ENCODE data around the gene RARA.

The RARA gene

GRCh38 chr17:40309031-40309948, at the start of gene RARA:
RARA (plus strand) TSS chr17:40309180; CDS start chr17:40331219, 22,039 bp downstream.
- DNase-seq = no peak

- DNase-seq = no peak
Measured at GRCh38 chr17:40259505-40259904, 49.5 kb upstream of the RARA start.

- no peak for DNase-seq
Measured at GRCh38 chr17:40260528-40260927, 48.5 kb upstream of the RARA start.

DNA sequence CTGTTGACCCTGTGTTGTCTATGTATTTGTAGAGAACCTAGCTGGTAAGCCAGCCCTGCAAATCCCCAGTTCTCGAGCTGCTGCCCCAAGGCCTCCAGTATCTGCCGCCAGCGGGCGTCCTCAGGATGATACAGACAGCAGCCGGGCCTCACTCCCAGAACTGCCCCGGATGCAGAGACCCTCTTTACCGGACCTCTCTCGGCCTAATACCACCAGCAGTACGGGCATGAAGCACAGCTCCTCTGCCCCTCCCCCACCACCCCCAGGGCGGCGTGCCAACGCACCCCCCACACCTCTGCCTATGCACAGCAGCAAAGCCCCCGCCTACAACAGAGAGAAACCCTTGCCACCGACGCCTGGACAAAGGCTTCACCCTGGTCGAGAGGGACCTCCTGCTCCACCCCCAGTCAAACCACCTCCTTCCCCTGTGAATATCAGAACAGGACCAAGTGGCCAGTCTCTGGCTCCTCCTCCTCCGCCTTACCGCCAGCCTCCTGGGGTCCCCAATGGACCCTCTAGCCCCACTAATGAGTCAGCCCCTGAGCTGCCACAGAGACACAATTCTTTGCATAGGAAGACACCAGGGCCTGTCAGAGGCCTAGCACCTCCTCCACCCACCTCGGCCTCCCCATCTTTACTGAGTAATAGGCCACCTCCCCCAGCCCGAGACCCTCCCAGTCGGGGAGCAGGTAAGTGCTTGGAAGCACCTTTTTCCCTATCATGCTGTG, 44.4 kb upstream of the RARA start:
- DNase-seq = no peak

DNA sequence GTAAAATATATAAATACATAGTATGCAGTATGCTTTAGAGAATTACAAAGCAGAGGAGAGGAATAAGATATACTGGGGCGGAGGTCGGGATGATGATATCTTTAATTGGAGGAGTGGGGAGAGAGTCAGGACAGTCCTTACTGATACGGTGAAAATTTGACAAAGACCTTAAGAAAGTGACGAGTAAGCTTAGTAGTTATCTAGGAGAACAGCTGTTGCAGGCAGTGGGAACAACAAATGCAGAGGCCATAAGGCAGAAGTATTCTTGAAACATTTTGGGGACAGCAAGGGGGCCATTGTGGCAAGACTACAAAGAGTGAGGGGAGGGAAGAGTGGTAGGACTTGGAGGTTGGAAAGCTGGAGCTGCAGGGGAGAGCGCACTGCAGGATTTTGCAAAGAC, 43.6 kb upstream of the RARA start:
- no peak for DNase-seq

GRCh38 chr17:40266882-40267281, 42.1 kb upstream of the RARA start:
- no peak for DNase-seq

DNA sequence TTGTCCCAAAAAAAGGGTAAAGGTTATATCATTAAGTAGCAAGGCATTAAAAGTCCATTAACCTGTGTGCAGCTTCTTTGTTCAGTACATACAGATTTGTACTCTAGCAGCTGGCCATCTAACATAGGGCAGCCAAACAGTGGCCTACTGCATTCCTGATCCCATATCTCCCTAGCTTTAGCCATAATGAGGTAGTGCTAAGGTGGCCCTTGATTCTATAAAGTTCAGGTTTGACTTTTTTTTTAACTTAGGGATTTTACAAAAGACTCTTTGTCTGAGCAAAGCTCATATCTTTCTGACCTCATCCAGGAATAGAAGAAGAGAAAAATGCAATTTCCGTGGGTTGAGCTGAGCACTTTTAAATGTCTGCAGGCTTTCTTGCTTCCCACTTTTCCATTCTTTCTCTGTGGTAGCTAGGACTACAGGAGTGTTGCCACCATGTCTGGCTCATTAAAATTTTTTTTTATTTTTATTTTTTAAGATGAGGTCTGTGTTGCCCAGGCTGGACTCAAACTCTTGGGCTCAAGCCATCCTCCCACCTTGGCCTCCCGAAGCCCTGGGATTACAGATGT, 40.8 kb upstream of the RARA start:
- no peak for DNase-seq

DNA sequence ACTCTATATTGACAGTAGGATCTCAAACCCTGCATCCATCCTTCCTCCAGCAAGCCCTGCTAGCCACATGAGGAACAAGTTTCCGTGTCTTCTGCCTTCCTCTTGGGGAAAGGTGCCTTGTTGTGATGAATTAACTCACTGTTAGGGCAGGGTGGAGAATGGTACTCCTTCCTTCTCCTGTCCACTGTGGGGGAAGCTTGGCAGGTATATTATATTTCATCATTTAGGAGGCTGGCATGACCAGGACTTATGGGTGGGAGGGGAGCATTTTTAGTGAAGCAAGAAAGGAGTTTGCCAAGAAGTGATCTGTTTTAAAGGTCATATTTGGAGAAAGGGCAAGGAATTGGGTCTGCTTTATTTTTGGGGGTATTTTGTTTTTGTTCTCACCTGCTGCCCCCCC, 30.6 kb upstream of the RARA start:
- no peak for DNase-seq

- DNase-seq = no peak
Measured at GRCh38 chr17:40279402-40279801, 29.6 kb upstream of the RARA start.

- DNase-seq = no peak
Measured at GRCh38 chr17:40281663-40282062, 27.3 kb upstream of the RARA start.

- DNase-seq = no peak
Measured at GRCh38 chr17:40283662-40284061, 25.3 kb upstream of the RARA start.

DNA sequence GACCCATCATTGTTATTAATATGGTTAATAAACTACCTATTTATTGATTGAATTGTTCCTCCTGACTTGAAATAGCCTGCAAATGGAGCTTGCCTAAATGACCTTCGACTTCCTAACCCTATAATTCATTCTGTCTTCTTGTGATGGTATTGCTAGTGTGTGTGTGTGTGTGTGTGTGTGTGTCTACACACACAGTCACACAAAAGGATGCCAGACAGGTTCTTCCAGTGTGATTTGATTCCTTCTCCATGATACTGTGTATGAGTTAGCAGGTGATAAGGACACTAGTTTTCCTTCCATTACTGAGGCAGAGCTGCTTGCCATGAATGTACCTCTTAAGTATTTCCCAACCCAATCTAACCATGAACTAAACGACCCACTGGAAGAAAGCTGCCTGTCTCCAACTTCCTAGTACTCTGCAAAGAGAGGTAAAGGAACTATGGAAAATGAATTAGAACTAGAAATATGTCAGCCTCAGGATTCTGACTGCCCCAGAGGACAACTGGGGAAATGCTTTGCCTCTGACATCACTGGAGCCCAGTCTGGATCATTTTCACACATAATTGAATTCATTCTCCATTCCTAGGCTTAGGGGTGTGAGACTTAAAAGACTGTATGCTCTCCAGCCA, 24.8 kb upstream of the RARA start:
- no peak for DNase-seq

- DNase-seq = no peak
Measured at GRCh38 chr17:40286473-40286872, 22.5 kb upstream of the RARA start.

GRCh38 chr17:40287159-40287493, 21.9 kb upstream of the RARA start:
- DNase-seq = no peak

DNA sequence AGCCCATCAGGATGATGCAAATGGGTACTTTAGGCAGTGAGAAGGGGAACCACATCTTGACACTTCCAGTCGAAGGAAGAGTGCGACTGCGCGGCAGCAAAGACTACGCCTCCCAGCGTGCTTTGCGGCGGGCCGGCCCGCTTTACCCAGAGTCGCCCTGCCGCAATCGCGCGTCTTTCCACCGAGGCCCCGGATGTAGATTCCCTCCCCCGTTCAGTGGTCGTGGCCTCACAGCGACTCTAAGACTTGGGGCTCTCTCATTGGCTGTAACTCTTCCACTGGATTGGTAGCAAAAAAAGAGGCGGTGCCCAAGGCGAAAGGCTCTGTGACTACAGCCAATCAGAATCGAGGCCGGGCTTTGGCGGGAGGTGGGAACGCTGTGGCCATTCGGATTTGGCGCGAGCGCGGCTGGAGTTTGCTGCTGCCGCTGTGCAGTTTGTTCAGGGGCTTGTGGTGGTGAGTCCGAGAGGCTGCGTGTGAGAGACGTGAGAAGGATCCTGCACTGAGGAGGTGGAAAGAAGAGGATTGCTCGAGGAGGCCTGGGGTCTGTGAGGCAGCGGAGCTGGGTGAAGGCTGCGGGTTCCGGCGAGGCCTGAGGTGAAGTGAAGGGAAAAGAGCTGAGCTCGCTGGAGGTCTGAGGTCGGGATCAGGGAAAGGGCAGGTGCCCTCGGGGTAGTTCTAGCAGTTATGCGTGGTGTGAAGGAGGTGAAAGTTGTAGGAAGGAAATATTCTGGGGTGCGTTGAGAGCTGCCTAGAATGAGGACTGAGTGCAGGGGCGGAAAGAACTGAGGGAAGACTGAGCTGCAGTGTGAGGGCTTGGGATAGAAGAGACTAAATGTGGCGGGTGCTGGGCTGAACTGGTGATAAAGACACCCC, 21.2 kb upstream of the RARA start, which contains the start of gene CDC6:
Gene CDC6, plus strand, starts transcription at position 386 of the 876 bp plus-strand sequence. CDS start 1,542 bp downstream, outside the sequence.
- peak; percentile 100 for DNase-seq

DNA sequence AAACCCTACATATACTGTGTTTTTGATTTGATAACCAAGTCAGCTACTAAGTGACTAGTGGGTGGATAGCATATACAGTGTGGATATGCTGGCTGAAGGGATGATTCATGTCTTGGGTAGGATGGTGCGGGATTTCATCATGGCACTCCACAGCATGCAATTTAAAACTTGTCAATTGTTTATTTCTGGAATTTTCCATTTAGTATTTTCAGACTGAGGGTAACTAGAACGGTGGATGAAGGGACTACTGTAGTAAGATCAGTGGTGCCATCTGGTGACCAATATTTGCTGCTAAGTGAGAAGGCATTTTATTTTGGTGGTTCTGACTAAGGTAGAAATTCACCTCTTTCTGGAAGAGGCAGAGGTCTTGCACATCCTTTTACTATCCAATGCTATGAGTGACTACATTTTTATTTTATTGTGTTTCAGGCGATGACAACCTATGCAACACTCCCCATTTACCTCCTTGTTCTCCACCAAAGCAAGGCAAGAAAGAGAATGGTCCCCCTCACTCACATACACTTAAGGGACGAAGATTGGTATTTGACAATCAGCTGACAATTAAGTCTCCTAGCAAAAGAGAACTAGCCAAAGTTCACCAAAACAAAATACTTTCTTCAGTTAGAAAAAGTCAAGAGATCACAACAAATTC, 18.2 kb upstream of the RARA start:
- no peak for DNase-seq

DNA sequence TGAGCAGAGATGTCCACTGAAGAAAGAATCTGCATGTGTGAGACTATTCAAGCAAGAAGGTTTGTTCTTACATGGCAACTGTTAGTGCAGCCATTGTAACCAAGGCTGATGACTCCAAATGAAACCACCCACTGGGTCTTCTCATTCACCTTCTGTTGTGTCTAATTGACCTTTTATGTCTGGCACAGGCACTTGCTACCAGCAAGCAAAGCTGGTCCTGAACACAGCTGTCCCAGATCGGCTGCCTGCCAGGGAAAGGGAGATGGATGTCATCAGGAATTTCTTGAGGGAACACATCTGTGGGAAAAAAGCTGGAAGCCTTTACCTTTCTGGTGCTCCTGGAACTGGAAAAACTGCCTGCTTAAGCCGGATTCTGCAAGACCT, 17.7 kb upstream of the RARA start:
- DNase-seq = no peak

- no peak for DNase-seq
Measured at GRCh38 chr17:40293363-40293762, 15.6 kb upstream of the RARA start.

DNA sequence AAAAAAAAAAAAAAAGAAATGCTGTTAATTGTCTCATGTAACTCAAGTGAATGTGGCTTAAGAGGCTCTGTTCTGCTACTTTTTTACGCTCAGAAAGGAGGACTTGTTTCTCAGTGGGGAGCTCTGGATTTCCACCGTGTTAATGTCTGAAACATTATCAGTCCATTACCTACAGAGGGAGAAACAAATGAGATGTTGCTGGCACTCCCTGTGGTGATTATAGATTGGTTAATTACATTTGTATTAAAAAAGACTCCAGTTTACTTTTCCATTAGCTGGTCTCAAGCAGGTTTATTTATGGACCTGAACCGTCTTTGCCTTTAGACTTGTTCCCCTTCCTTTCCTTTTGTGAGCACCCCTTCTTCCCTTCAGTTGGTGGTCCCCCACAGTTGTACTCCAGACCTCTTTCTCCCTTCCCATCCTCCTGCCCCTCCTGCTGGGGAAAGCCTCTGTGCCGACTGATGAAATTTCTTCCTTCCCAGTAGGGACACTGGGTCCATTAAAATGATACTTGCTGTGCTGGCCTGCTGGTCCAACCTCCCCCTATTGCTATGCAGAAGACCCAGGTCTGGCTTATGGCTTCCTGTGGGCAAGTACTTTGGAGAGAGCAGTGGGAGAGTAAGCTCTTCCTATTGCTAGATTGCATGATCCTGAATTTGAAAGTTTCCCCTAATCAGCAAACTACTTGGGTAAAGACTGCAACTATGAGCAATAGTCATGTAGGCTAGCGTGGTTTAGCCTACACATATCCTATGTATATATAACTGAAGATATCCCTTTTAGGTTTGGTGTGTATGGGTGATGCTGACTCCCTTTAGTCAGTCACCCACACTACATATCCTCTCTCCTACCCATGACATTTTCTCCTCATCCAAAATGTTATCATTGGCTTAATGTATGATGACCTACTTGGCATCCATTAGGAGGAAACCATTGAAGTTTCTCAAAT, 13.2 kb upstream of the RARA start:
- no peak for DNase-seq

DNA sequence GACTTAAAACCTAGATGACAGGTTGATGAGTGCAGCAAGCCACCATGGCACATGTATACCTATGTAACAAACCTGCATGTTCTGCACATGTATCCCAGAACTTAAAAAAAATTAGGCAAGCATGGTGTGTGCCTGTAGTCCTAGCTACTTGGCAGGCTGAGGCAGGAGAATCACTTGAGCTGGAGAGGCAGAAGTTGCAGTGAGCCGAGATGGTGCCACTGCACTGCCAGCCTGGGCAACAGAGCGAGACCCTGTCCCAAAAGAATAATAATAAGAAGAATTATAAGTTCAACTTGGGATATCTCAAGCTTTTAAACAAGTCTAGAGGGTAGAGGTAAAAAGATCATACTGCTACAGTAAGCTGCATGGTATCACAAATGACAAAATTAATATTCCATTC, 11.5 kb upstream of the RARA start:
- no peak for DNase-seq

DNA sequence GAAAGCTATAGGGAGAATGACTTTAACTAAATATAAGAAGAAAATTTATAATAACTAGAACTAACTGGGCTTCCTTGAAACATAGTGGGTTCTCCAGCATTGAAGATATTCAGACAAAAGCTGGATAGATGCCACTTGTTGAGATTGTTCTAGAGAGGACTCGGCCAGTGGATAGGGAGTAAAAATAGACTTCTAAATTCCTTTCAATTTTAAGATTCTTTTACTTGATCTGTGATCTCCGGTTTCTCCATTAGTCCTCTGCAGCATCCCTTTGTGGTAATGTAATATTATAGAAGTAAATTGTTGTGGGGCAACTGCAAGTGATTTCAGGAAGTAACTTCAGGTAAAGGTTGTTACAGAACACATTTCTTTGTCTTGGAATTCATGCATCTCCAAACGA, 10.3 kb upstream of the RARA start:
- no peak for DNase-seq

Measured in NCI-H774 (cell line).